ENCODE data around the gene STOML1. TPM values are rescaled to one million over a fixed set of nuclear protein-coding genes. Genes with fewer than 3 reads are reported as not detected.

STOML1 gene
- total and polyA plus RNA-seq, 2 experiments from 2014 or later, result 27.2 to 27.8 TPM

DNA sequence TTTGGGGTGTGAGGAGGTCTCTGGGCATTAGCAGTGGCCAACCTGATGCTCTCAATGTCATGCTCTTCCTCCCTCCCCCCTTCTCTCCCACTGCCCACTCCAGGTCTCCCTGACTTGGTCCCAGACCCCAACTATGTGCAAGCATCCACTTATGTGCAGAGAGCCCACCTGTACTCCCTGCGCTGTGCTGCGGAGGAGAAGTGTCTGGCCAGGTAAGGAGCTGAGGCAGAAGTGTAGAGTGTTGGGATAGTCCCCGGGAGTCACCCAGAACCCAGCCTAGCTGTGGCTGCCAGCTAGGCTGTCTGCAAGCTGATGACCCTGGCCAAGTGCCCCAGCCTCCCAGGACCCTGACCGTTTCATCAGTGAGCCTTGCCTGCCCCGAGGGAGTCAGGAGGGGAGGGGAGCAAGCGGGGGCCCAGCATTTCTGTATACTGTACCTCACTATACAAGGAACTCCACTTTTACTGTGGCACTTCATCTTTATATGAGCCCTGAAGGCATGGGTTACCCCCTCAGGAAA, 49.3 kb downstream of the STOML1 start:
- 76 to 78% methylated on average over 6 of the region's 6 CpGs for WGBS, 2 experiments (ENCODE audit: low coverage in 1 of 2, low lambda C conversion rate in 2 of 2, missing lambda C conversion rate in 2 of 2)
- no peak for DNase-seq
- Histone ChIP-seq H3K79me2 (ENCODE audit: insufficient read depth) (peaks cover 71% of the 10 kb centered on the region), H3K9me2 (ENCODE audit: insufficient read depth) (no peaks in the 10 kb centered on the region), H3K9me3 (ENCODE audit: low read depth) (no peaks in the 10 kb centered on the region), H3K9ac (no peak overlapping the region), H3F3A (ENCODE audit: insufficient read depth) (peaks cover 32% of the 10 kb centered on the region), H3K27ac (peak overlapping the region; percentile 89), H3K4me2 (ENCODE audit: unreplicated experiment) (no peak overlapping the region), H3K4me3 (no peak overlapping the region), H2AFZ (no peak overlapping the region), H3K27me3 (replicated peaks; ENCODE audit: insufficient read depth) (no peaks in the 10 kb centered on the region), H4K20me1 (ENCODE audit: insufficient read depth) (no peaks in the 10 kb centered on the region), H3K36me3 (ENCODE audit: low read depth) (peaks cover 18% of the 10 kb centered on the region), H3K4me1 (ENCODE audit: insufficient read depth) (peaks cover 40% of the 10 kb centered on the region)
- in situ Hi-C loops (cut with MboI), result no loop called here
- no peak for TF ChIP-seq EZH2 (IDR thresholded peaks at IDR 0.05; ENCODE audit: insufficient read depth, poor library complexity, severe bottlenecking)
- TF ChIP-seq EZH2phosphoT487 (IDR thresholded peaks at IDR 0.05; ENCODE audit: insufficient read depth, low read depth), result no peak

DNA sequence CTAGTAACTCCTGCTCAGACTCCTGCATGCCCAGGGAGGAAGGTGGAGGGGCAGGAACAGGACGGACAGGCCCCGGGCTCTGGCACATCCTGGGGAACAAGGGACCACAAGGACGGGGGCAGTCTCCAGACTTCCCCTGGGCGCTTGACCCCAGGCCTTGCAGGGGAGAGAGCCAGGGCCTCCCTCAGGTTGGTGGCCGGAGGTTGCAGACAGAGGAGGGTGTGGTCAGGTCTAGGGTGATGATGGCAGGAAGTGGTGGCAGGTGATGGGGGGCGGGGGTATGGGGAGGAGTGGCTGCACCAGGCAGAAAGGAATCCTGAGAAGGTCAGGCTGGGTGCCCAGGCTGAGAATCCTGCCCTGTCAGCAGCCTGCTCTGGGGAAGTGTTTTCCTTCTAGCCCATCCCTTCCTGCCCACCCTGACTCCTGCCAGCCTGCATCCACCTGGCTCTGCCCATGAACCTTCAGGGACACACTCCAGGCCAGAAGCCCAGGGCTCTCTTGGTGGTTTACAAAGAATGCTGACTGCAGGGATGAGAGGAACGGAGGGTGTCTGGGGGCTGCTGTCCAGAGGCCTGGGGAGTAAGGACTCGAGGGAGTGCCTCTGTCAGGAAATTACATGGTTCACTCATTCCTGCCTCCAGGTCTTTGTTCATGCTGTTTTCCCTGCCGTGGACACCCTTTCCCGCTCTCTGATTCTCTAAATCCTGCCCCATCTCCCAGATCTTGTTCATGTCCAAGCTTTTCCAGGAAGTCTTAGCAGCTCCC, 50.0 kb downstream of the STOML1 start:
- in situ Hi-C loops (cut with MboI), result no loop called here
- Histone ChIP-seq H3K4me3 (no peak overlapping the region), H2AFZ (no peak overlapping the region), H3K36me3 (ENCODE audit: low read depth) (peaks cover 14% of the 10 kb centered on the region; the same call in 1 of the 2 replicates), H3K79me2 (ENCODE audit: insufficient read depth) (peaks cover 79% of the 10 kb centered on the region), H3K9ac (peak overlapping the region; percentile 68), H3K4me1 (ENCODE audit: insufficient read depth) (peaks cover 40% of the 10 kb centered on the region), H4K20me1 (ENCODE audit: insufficient read depth) (no peaks in the 10 kb centered on the region), H3F3A (ENCODE audit: insufficient read depth) (peaks cover 32% of the 10 kb centered on the region), H3K9me3 (ENCODE audit: low read depth) (no peaks in the 10 kb centered on the region), H3K27me3 (replicated peaks; ENCODE audit: insufficient read depth) (no peaks in the 10 kb centered on the region), H3K4me2 (ENCODE audit: unreplicated experiment) (peak overlapping the region; percentile 44), H3K9me2 (ENCODE audit: insufficient read depth) (no peaks in the 10 kb centered on the region), H3K27ac (peak overlapping the region; percentile 89)
- TF ChIP-seq EZH2phosphoT487 (IDR thresholded peaks at IDR 0.05; ENCODE audit: insufficient read depth, low read depth) (no peak), EZH2 (IDR thresholded peaks at IDR 0.05; ENCODE audit: insufficient read depth, poor library complexity, severe bottlenecking) (no peak)
- WGBS, 2 experiments (ENCODE audit: low coverage in 1 of 2, low lambda C conversion rate in 2 of 2, missing lambda C conversion rate in 2 of 2), result 67 to 69% methylated on average over 10 of the region's 10 CpGs
- no peak for DNase-seq

DNA sequence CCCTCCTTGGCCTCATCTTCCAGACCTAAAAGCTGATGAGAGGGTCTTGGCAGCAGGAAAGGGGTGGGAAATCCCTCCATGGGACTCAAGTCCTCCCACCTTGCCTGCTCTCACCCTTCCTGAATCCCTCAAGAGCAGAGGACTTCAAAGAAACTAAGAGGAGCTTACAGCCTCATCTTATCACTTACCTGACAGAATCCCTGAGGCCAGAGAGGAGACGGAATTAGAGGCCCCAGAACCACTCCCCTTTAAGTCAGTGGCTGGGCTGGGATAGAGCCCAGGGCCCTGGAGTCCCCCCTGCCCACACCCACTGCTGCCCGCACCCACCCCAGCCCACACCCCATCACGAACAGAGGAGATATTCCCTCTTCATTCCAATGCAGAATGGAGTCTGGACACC, 50.6 kb downstream of the STOML1 start:
- Histone ChIP-seq H3K9me2 (ENCODE audit: insufficient read depth) (no peaks in the 10 kb centered on the region), H2AFZ (no peak overlapping the region), H4K20me1 (ENCODE audit: insufficient read depth) (no peaks in the 10 kb centered on the region), H3K9me3 (ENCODE audit: low read depth) (no peaks in the 10 kb centered on the region), H3K4me3 (no peak overlapping the region), H3K9ac (peak overlapping the region; percentile 68), H3F3A (ENCODE audit: insufficient read depth) (peaks cover 35% of the 10 kb centered on the region), H3K4me2 (ENCODE audit: unreplicated experiment) (peak overlapping the region; percentile 44), H3K4me1 (ENCODE audit: insufficient read depth) (peaks cover 41% of the 10 kb centered on the region), H3K27me3 (replicated peaks; ENCODE audit: insufficient read depth) (no peaks in the 10 kb centered on the region), H3K36me3 (ENCODE audit: low read depth) (peaks cover 16% of the 10 kb centered on the region; the same call in 1 of the 2 replicates), H3K27ac (peak overlapping the region; percentile 89), H3K79me2 (ENCODE audit: insufficient read depth) (peaks cover 85% of the 10 kb centered on the region)
- in situ Hi-C loops (cut with MboI), result no loop called here
- WGBS, 2 experiments (ENCODE audit: low coverage in 1 of 2, low lambda C conversion rate in 2 of 2, missing lambda C conversion rate in 2 of 2), result 86 to 92% methylated on average over 3 of the region's 3 CpGs
- no peak for DNase-seq
- TF ChIP-seq EZH2phosphoT487 (IDR thresholded peaks at IDR 0.05; ENCODE audit: insufficient read depth, low read depth) (no peak), EZH2 (IDR thresholded peaks at IDR 0.05; ENCODE audit: insufficient read depth, poor library complexity, severe bottlenecking) (no peak)

DNA sequence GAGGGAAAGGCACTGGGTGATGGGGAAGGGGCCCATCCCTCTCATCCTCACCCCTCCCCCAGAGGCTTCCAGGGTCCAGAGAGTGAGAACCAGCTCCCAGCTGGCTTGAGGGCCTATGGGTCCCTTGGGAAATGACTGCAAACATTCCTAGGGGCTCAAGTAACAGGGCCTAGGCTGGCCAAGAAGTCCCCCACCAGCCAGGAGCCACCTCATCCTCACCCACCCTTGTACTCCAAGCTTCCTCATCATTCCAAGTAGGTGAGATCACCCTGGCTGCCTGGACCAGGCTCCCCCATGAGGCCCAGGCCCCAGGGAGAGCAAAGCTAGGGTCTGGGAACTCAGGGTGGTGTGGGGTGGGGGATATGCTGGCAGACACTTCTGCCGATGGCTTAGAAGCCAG, 51.1 kb downstream of the STOML1 start:
- no peaks in the 10 kb centered on the region for H4K20me1 ChIP-seq (ENCODE audit: insufficient read depth)
- H3K9me2 ChIP-seq (ENCODE audit: insufficient read depth), result no peaks in the 10 kb centered on the region
- 7 to 25% methylated on average over 1 of the region's 1 CpG for WGBS, 2 experiments (ENCODE audit: low coverage in 1 of 2, low lambda C conversion rate in 2 of 2, missing lambda C conversion rate in 2 of 2)
- peaks cover 45% of the 10 kb centered on the region for H3K4me1 ChIP-seq (ENCODE audit: insufficient read depth)
- TF ChIP-seq EZH2 (IDR thresholded peaks at IDR 0.05; ENCODE audit: insufficient read depth, poor library complexity, severe bottlenecking) (no peak), EZH2phosphoT487 (IDR thresholded peaks at IDR 0.05; ENCODE audit: insufficient read depth, low read depth) (no peak)
- H3K79me2 ChIP-seq (ENCODE audit: insufficient read depth), result peaks cover 89% of the 10 kb centered on the region
- H3K4me2 ChIP-seq (ENCODE audit: unreplicated experiment), result peak overlapping the region; percentile 44
- H3K27me3 ChIP-seq (replicated peaks; ENCODE audit: insufficient read depth), result no peaks in the 10 kb centered on the region
- DNase-seq, result peak; percentile 99
- H3K27ac ChIP-seq, result peak overlapping the region; percentile 89
- in situ Hi-C loops (cut with MboI), result no loop called here
- H3K36me3 ChIP-seq (ENCODE audit: low read depth), result peaks cover 18% of the 10 kb centered on the region; the same call in 1 of the 2 replicates
- H3F3A ChIP-seq (ENCODE audit: insufficient read depth), result peaks cover 37% of the 10 kb centered on the region
- H3K9me3 ChIP-seq (ENCODE audit: low read depth), result no peaks in the 10 kb centered on the region
- H3K9ac ChIP-seq, result peak overlapping the region; percentile 73
- H2AFZ ChIP-seq, result no peak overlapping the region
- 0 out of 2 replicates have a peak overlapping the region, but pooled peaks have one; percentile 21 for H3K4me3 ChIP-seq

Data from GM23248 (cell line).